Peyer's patch (tissue), 4 donors: ENCODE data around the gene PRMT2. TPM values are rescaled to one million over a fixed set of nuclear protein-coding genes. Genes with fewer than 3 reads are reported as not detected.

Source experiments
- DNase-seq, 3 donors: peaks; one replicate each; pipeline ENCODE4 v3.0.0-alpha.2; 2017 to 2019
- H3K27ac ChIP-seq, 4 donors: fragments of 200-600 bp; sonication (generic); one replicate each; pipeline ENCODE4 v1.5.1; 2016 to 2019
- H3K27me3 ChIP-seq, 2 donors: fragments of 200-600 bp; sonication (generic); one replicate each; pipeline ENCODE4 v1.5.1; 2019
- H3K36me3 ChIP-seq, 3 donors: fragments of 200-600 bp; sonication (generic); one replicate each; pipeline ENCODE4 v1.5.1; 2016 to 2019
- H3K4me1 ChIP-seq, 4 donors: fragments of 200-600 bp; sonication (generic); one replicate each; pipeline ENCODE4 v1.5.1; 2016 to 2019
- H3K4me3 ChIP-seq, 4 donors: fragments of 200-600 bp; sonication (generic); 1 replicate in 3 of 4; 2 replicates in 1 of 4; pipeline ENCODE4 v1.5.1; 2016 to 2019; ENCODE audit warnings: mild to moderate bottlenecking in 1 of 4
- H3K9me3 ChIP-seq, 4 donors: fragments of 200-600 bp; sonication (generic); one replicate each; pipeline ENCODE4 v1.5.1; 2016 to 2019; ENCODE audit warnings: mild to moderate bottlenecking in 1 of 4
- POLR2A ChIP-seq, 2 donors: fragments of 450-650 bp; IDR thresholded peaks; one replicate each; pipeline ENCODE4 v1.5.1; 2017; ENCODE audit warnings: antibody characterized with exemption in 2 of 2, mild to moderate bottlenecking in 2 of 2, moderate library complexity in 2 of 2
- total RNA-seq, 4 donors: library from RNA; depleted of rRNA; stranded (reverse); fragments of >200 nt; gene quantifications; one replicate each; pipeline ENCODE4 v1.1.0, GENCODE V29; 2016
- TF ChIP-seq, protein P1 (sequence below), 6 experiments: fragments of 450-650 bp in 4 of 6; fragments of 200-600 bp in 2 of 6; sonication (generic) in 1 of 6; IDR thresholded peaks; one replicate each; pipeline ENCODE4 v1.5.1; 2017 to 2019; ENCODE audit warnings: antibody characterized with exemption in 6 of 6, mild to moderate bottlenecking in 3 of 6, moderate library complexity in 1 of 6

PRMT2 gene
- total RNA-seq, 4 donors from 2014 or later, result 59.9 to 210 (median 95.0) TPM

DNA sequence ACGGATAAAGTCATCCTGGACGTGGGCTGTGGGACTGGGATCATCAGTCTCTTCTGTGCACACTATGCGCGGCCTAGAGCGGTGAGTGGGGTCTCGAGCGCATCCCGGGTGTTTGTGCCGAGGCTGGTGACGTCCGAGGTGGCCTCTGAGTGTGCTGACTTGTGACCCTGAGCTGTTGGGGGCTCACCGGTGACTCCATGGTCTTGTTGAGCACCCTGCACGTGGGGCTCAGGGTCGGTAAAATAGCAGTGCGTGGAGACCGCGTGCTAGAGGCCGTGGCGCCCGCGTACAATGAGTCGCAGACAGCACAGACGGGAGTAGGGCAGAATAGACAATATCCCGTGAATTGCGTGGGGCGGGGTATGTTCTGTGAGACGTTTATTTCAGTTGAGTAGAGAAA, 13.1 kb downstream of the PRMT2 start:
- no peak for TF ChIP-seq POLR2A (IDR thresholded peaks at IDR 0.05)
- TF ChIP-seq, protein P1, sequence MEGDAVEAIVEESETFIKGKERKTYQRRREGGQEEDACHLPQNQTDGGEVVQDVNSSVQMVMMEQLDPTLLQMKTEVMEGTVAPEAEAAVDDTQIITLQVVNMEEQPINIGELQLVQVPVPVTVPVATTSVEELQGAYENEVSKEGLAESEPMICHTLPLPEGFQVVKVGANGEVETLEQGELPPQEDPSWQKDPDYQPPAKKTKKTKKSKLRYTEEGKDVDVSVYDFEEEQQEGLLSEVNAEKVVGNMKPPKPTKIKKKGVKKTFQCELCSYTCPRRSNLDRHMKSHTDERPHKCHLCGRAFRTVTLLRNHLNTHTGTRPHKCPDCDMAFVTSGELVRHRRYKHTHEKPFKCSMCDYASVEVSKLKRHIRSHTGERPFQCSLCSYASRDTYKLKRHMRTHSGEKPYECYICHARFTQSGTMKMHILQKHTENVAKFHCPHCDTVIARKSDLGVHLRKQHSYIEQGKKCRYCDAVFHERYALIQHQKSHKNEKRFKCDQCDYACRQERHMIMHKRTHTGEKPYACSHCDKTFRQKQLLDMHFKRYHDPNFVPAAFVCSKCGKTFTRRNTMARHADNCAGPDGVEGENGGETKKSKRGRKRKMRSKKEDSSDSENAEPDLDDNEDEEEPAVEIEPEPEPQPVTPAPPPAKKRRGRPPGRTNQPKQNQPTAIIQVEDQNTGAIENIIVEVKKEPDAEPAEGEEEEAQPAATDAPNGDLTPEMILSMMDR (IDR thresholded peaks at IDR 0.05), result no peak
- Histone ChIP-seq H3K36me3 (peaks cover 0 to 99% (median 3%) of the 10 kb centered on the region in 3 donors), H3K4me1 (no peaks in the 10 kb centered on the region), H3K9me3 (no peaks in the 10 kb centered on the region), H3K27me3 (no peaks in the 10 kb centered on the region), H3K4me3 (no peak overlapping the region), H3K27ac (no peak overlapping the region)
- DNase-seq, result no peak

DNA sequence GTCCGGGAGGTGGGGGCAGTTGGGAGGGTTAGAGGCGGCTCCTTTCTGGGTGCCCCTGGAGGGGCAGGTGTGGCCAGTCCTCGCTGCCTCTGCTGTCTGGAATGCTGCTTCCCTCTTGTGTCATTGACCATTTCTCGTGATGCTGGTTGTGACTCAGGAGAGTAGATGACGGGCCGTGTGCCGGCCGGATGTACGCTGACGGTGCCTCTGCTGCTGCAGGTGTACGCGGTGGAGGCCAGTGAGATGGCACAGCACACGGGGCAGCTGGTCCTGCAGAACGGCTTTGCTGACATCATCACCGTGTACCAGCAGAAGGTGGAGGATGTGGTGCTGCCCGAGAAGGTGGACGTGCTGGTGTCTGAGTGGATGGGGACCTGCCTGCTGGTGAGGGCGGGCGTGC, 13.9 kb downstream of the PRMT2 start:
- DNase-seq, result no peak
- no peak for TF ChIP-seq POLR2A (IDR thresholded peaks at IDR 0.05)
- TF ChIP-seq, protein P1 (IDR thresholded peaks at IDR 0.05), result no peak
- Histone ChIP-seq H3K27me3 (no peaks in the 10 kb centered on the region), H3K4me1 (no peaks in the 10 kb centered on the region), H3K27ac (no peak overlapping the region), H3K4me3 (no peak overlapping the region), H3K9me3 (peaks cover 0 to 3% (median 0%) of the 10 kb centered on the region in 4 donors), H3K36me3 (peaks cover 0 to 99% (median 3%) of the 10 kb centered on the region in 3 donors)

DNA sequence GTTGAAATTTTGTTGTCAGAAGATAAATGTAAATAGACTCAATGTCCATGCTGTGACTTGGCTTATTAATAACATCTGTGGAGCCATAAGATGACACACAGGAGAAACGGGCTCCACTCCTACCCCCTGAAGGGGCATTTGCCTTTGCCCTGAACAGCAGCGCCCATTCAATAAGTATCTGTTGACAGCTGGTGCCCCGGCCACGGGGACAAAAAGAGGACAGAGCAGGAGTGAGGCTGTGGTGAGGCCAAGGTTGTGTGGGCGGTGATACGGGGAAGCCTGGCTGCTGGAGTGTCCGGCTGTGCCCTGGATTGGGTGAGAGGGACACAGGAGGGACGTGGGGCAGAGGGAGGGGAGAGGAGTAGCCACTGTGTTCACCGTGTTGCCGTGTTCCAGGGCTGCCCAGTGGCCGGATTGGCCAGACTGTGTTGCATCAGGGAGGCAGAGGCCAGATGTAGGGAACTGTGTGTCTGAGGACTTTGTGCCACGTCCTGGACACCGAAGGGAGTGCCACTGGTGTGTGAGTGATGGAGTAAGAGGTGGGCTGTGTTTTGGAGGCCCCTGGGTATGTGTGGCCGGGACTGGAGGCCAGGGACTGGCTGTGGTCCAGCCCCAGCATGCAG, 15.1 kb downstream of the PRMT2 start:
- TF ChIP-seq, protein P1 (IDR thresholded peaks at IDR 0.05), result no peak
- no peak for TF ChIP-seq POLR2A (IDR thresholded peaks at IDR 0.05)
- Histone ChIP-seq H3K27ac (no peak overlapping the region), H3K9me3 (peaks cover 0 to 9% (median 3%) of the 10 kb centered on the region in 4 donors), H3K27me3 (no peaks in the 10 kb centered on the region), H3K36me3 (peaks cover 0 to 97% (median 3%) of the 10 kb centered on the region in 3 donors), H3K4me1 (no peaks in the 10 kb centered on the region), H3K4me3 (no peak overlapping the region)
- DNase-seq, result no peak

DNA sequence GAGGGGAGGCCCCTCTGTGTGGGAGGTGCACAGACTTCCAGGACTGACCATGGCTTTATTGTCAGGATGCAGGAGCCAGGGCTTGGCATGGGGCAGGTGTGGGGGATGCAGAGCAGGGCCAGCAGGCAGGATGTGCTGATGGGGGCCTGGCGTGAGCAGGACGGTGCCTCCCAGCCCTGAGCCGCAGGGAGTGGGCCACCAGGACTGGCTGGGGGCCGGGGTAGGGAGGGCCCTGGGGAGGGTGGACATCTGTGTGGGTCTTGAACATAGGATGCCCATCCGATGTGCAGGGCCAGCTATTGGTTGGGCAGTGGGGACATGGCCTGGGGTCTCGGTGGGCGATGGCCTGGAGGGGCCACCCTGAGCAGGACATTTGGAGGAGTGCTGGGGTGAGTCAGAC, 15.6 kb downstream of the PRMT2 start:
- no peaks in the 10 kb centered on the region for H3K27me3 ChIP-seq
- peaks cover 0 to 92% (median 3%) of the 10 kb centered on the region in 3 donors for H3K36me3 ChIP-seq

DNA sequence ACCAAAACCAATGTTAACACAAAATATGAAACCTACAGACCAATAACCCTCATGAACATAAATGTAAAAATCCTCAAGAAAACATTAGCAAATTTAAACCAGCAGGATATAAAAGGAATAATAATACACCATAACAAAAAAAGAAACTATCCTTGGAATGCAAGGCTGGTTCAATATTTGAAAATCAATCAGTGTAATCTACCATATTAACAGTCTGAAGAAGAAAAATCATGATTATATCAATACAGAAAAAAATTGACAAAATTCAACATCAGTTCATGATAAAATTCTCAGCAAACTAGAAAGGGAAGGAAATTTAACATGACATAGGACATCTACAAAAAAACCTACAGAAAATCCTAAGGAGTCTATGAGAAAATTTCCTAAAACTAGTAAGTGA, 19.8 kb downstream of the PRMT2 start:
- TF ChIP-seq, protein P1 (IDR thresholded peaks at IDR 0.05), result no peak
- no peak for TF ChIP-seq POLR2A (IDR thresholded peaks at IDR 0.05)
- no peak for DNase-seq
- peaks cover 0 to 79% (median 0%) of the 10 kb centered on the region in 3 donors for H3K36me3 ChIP-seq

More for the DNA sequence above, 15.6 kb downstream of the PRMT2 start:
- Histone ChIP-seq H3K4me3 (no peak overlapping the region), H3K27ac (no peak overlapping the region), H3K4me1 (no peaks in the 10 kb centered on the region), H3K9me3 (peaks cover 0 to 9% (median 3%) of the 10 kb centered on the region in 4 donors)
- TF ChIP-seq POLR2A (IDR thresholded peaks at IDR 0.05), result no peak
- TF ChIP-seq, protein P1 (IDR thresholded peaks at IDR 0.05), result no peak
- DNase-seq, result no peak

More for the DNA sequence above, 19.8 kb downstream of the PRMT2 start:
- H3K4me1 ChIP-seq, result no peaks in the 10 kb centered on the region
- no peak overlapping the region for H3K27ac ChIP-seq
- H3K9me3 ChIP-seq, result peaks cover 0 to 9% (median 3%) of the 10 kb centered on the region in 4 donors
- H3K27me3 ChIP-seq, result no peaks in the 10 kb centered on the region
- H3K4me3 ChIP-seq, result no peak overlapping the region
